GM12865 (cell line): ENCODE results near the gene DNAJB4.
"Not testable (repeated sequence)": the region's sequence is repeated elsewhere in the genome, so short reads cannot be mapped to it uniquely, and the experiment has no call there.

ENCODE experiments used
- DNase-seq: peaks from one replicate; pipeline ENCODE4 v3.0.0; 2010; ENCODE audit warnings: low read depth
- H3K4me3 ChIP-seq: 2 replicates; pipeline ENCODE4 v1.5.1; 2011; ENCODE audit warnings: mild to moderate bottlenecking, low read depth, low read length, control low read depth
- CTCF ChIP-seq: IDR thresholded peaks from 2 replicates; pipeline ENCODE4 v1.5.1; 2011; ENCODE audit warnings: low read length, control low read depth, low read depth, inconsistent platforms; ENCODE audit not compliant: insufficient read depth; ENCODE audit errors: missing control alignments

Gene DNAJB4

GRCh38 chr1:78009836-78010235 lies 5.1 kb downstream of the DNAJB4 start:
- no peak overlapping the region for H3K4me3 ChIP-seq
- no peak for DNase-seq
- no peak for TF ChIP-seq CTCF

DNA sequence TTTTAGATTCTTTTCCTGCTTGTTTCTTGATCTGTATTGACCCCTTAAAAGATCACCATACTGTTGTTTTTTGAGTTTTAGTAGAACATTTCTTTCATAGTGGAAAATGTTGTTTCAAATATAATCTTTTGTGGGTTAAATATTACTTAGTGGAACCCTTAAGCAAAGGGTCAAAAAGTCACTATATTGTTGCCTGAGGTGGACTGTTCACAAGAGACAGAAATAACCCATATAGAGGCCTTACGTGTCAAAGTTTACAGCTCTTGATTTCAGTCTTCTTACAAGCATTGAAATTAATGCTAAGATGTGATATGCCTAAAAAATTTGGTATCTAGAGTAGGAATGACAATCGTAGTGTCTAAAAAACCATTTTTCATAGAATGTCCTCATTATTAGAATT lies 6.3 kb downstream of the DNAJB4 start:
- H3K4me3 ChIP-seq: no peak overlapping the region
- DNase-seq: no peak
- no peak for TF ChIP-seq CTCF

DNA sequence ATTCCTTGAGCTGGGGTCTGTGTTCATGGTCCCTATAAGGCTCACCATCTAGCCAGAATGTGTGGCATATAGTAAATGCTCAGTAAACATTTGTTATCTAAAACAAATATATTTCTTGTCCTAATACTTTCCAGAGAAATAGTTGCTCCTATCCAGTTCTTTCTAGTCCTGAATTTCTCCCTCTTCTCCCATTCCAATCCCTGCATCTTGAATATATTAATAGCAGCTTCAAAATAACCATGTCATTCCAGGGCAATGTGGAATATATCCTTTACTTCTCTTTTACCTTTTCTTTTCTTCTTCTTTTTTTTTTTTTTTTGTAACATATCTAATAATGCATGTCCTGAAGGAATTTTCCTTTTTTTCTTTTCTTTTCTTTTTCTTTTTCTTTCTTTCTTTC lies 10.4 kb downstream of the DNAJB4 start:
- H3K4me3 ChIP-seq: no peak overlapping the region
- DNase-seq: no peak
- no peak for TF ChIP-seq CTCF

GRCh38 chr1:78019024-78019423 lies 14.3 kb downstream of the DNAJB4 start:
- H3K4me3 ChIP-seq: no peak overlapping the region
- no peak for TF ChIP-seq CTCF
- DNase-seq: no peak

DNA sequence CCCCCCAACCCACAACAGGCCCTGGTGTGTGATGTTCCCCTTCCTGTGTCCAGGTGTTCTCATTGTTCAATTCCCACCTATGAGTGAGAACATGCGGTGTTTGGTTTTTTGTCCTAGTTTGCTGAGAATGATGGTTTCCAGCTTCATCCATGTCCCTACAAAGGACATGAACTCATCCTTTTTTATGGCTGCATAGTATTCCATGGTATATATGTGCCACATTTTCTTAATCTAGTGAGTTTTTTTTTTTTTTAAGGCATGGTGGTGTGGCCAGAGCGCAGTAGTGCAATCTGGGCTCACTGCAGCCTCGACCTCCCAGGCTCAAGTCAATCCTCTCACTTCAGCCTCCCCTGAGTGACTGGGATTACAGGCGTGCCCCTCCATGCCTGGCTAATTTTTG lies 16.4 kb downstream of the DNAJB4 start:
- not testable (repeated sequence) for DNase-seq, H3K4me3 ChIP-seq

GRCh38 chr1:78029793-78030192 lies 25.1 kb downstream of the DNAJB4 start:
- no peak for DNase-seq
- no peak overlapping the region for H3K4me3 ChIP-seq
- no peak for TF ChIP-seq CTCF

- no peak for DNase-seq
- no peak overlapping the region for H3K4me3 ChIP-seq
- no peak for TF ChIP-seq CTCF
Measured at GRCh38 chr1:78032996-78033796, 28.5 kb downstream of the DNAJB4 start.
